Stimulated activated CD8-positive, alpha-beta memory T cell treated with anti-CD3 and anti-CD28 coated beads, Interleukin-12 subunit alpha, Interleukin-12 subunit beta, amount 100 ng/mL, for 1 hour (primary cell): ENCODE results near the gene DHRS11.

Experiments
- DNase-seq: peaks from one replicate; pipeline ENCODE4 v3.0.0-alpha.2; 2020; ENCODE audit warnings: low read depth

The DHRS11 gene, protein sequence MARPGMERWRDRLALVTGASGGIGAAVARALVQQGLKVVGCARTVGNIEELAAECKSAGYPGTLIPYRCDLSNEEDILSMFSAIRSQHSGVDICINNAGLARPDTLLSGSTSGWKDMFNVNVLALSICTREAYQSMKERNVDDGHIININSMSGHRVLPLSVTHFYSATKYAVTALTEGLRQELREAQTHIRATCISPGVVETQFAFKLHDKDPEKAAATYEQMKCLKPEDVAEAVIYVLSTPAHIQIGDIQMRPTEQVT

GRCh38 chr17:36591434-36592315 lies at the start of gene DHRS11:
Gene DHRS11 (plus strand): TSS chr17:36591879. CDS start chr17:36592010, 131 bp downstream.
- DNase-seq = peak; percentile 60

- DNase-seq = no peak
Measured at GRCh38 chr17:36542755-36543154, 48.9 kb upstream of the DHRS11 start.

DNA sequence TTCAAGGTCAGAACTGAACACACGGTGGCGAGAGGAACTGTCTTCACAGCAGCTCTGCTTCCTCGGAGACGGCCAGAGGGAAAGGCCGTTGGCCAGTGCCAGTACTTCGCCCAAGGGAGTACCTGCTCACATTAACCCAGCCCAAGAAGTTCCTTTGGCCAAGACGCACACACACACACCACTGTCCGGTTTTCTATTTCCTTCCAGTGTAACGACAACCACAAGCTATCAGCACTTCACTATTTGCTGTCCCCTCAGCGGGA lies 47.7 kb upstream of the DHRS11 start:
- DNase-seq = peak; percentile 4

- DNase-seq = peak; percentile 86
Measured at GRCh38 chr17:36544307-36545076, 47.2 kb upstream of the DHRS11 start, which contains the start of gene GGNBP2. Gene GGNBP2 (plus strand): TSS chr17:36544919. CDS start chr17:36545725, 806 bp downstream.

DNA sequence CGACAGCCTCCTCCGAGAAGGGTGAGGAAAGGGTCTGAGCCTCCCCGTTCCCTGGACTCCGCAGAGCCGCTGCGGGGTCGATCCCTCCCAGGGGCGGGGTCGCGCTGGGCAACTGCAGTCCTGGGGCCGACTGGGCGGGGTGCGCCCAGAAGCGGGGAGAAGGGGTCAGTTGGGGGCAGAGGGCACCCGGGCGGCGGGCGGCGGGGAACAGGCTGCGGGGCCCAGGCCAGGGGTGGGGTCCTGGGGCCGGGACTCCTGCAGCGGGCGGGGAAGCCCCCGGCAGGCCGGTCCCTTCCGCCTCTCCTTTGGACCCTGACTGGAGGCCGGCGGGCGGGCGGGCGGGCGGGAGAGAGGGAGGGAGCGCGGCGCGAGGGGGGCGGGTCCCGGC lies 46.6 kb upstream of the DHRS11 start:
- DNase-seq = no peak

DNA sequence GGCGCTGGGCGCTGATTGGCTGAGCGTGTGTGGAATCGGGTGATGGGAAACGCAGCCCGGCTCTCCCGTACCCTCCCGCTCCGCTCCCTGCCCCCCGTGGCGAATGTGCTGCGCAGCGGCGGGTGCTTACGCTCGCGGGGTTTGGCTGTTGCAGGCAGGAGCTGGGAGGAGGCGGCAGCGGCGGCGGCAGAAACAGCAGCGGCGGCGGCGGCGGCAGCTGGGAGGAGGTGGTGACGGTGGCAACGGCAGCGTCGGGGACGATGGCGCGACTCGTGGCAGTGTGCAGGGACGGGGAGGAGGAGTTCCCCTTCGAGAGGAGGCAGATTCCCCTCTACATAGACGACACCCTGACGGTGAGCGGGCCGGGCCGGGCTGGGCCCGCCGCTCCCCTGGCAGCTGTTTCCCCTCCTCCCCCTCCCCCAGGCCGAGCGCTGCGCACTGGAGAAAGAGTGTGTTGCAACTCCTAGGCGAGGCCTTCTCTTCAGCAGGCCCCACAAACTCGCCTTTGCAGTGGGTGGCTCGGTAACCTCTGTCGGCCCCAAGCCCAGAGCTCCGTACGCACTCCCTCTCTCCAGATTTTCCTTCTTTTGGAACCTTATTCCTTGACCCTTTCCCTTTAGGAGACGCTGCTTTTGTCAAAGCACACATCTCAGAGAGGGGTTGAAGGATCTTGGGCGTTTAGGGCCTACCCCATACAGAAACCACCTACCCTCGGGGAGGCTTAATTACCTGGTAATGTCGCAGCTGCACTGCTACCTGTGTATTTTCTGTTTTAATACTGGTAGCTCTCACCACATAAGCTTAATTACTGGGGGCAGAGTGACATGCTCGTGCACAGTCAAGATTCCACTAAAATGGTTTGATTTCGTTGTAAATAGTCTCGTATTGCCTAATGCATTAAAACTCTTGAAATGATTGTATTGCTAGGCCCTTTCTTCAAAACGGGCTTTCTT lies 45.9 kb upstream of the DHRS11 start:
- peak; percentile 92 for DNase-seq

- DNase-seq = no peak
Measured at GRCh38 chr17:36546418-36547093, 45.1 kb upstream of the DHRS11 start.

DNA sequence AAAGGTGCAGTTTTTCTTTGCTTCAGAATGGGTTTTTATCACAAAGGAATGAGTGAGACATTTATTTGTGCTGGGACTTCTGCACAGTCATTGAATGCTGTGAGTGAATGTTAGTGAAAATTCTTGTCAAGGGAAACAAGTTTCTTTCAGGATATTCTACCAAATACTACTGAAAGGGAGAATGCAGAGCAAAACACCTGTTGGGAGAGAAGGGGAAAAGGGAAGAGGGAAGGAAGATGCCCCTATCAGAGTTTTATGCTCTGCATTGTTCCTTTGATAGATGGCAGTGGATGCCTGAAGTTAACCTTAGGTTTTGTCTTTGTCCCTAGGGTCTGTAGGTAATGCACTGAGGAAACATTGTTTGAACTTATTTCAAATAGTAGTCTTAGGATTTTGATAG lies 43.9 kb upstream of the DHRS11 start:
- no peak for DNase-seq

DNA sequence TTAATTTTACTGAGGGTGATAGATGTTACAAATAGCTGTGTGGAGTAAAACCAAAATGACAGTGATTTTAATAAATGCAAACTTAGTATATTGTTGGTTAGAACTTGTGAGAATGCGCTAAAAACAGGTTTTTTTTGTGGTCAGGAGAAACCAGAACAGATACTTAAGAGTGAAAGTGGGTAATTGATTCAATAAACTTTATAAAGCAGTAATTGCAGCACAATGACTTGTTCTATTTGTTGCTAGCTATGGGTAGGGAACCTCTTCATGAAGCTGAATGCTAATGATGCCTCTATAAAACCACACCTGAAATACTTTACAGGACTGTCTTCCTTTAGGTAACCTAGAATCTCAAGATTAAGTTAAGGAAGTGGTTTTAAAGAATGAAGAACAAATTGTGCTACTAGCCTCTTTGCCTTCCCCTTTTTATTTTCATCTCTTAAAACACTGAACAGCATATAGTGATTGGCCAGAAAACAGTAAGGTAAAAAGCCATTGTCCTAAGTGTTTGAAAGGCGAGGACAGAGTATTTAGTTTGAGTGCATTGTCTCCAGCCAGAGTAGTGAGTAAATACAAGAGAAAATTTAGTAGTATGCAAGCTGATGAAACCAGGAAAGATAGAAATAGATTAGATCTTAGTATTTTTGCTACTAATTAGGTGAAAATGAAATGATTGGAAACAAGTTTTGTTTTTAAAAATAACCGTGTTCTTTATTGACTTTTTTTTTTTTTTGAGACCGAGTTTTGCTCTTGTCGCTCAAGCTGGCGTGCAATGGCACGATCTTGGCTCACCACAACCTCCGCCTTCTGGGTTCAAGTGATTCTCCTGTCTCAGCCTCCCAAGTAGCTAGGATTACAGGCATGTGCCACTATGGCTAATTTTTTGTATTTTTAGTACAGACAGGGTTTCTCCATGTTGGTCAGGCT lies 40.9 kb upstream of the DHRS11 start:
- no peak for DNase-seq

GRCh38 chr17:36553459-36553858 lies 38.2 kb upstream of the DHRS11 start:
- no peak for DNase-seq

- DNase-seq = no peak
Measured at GRCh38 chr17:36566081-36566480, 25.6 kb upstream of the DHRS11 start.

- DNase-seq = no peak
Measured at GRCh38 chr17:36575028-36575427, 16.7 kb upstream of the DHRS11 start.

DNA sequence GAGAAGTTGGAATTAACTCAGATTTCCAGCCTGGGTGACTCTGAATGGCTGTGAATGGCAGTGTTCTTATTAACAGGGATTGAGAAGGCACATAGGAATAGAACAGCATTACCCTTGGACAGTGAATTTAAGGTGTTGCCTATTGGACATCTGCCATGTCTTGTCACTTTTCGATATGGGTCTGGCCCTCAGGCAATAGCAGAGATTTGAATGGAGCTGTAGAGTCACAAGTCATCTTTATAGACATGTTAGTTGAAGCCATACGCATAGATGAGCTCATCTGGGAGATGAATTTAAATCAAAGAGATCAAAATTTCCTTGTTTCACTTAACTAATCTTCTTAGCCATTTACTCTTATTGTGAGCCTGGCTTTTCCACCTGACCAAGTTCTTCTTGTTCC lies 14.9 kb upstream of the DHRS11 start:
- no peak for DNase-seq

- DNase-seq = no peak
Measured at GRCh38 chr17:36578671-36579070, 13.0 kb upstream of the DHRS11 start.

GRCh38 chr17:36583787-36584186 lies 7.9 kb upstream of the DHRS11 start:
- no peak for DNase-seq

GRCh38 chr17:36586138-36586537 lies 5.5 kb upstream of the DHRS11 start:
- no peak for DNase-seq

DNA sequence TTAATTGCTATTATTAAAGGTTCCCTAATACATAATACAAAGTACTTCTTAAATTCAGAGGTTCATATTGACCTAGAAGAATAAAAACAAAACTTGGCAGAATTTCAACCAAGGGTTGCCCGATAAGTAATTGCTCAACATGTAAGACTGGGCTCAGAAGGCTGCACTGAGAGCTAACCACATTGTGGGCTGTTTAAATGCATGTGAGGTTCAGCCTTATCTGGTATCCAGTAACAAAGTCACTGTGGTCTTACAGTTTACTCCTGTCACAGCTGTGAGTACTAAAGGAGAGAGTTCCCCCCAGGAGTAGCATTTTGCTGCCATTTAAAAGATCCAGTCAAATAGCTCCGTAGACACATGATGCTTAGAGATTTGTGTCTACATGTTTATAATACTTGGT lies 1.6 kb upstream of the DHRS11 start:
- DNase-seq = no peak

GRCh38 chr17:36592316-36592715 lies 637 bp downstream of the DHRS11 start:
- DNase-seq = no peak

GRCh38 chr17:36592716-36593321 lies 1.1 kb downstream of the DHRS11 start:
- no peak for DNase-seq
